Liver (tissue), 3 donors: ENCODE measurements around the gene RGS7.
"Not testable (repeated sequence)": the region's sequence is repeated elsewhere in the genome, so short reads cannot be mapped to it uniquely, and the experiment has no call there.

Source experiments
- GABPA ChIP-seq, 2 donors: IDR thresholded peaks in 1 of 2; conservative IDR thresholded peaks in 1 of 2; 2 replicates each; pipeline ENCODE4 v1.6.1; 2016; ENCODE audit warnings: antibody characterized with exemption in 2 of 2, mild to moderate bottlenecking in 1 of 2, moderate library complexity in 1 of 2
- YY1 ChIP-seq: IDR thresholded peaks from 2 replicates; pipeline ENCODE4 v1.6.1; 2016; ENCODE audit warnings: antibody characterized with exemption, mild to moderate bottlenecking
- TF ChIP-seq, protein P1 (sequence below): fragments of 150-350 bp; IDR thresholded peaks from 2 replicates; pipeline ENCODE4 v1.5.1; 2017; ENCODE audit warnings: improper control_type of control experiment, low read depth, low read length; ENCODE audit not compliant: missing input control
- donor health status: healthy.
- donor health status: healthy.

GRCh38 chr1:240972059-240972458, 384.9 kb downstream of the RGS7 start:
- TF ChIP-seq, protein P1, sequence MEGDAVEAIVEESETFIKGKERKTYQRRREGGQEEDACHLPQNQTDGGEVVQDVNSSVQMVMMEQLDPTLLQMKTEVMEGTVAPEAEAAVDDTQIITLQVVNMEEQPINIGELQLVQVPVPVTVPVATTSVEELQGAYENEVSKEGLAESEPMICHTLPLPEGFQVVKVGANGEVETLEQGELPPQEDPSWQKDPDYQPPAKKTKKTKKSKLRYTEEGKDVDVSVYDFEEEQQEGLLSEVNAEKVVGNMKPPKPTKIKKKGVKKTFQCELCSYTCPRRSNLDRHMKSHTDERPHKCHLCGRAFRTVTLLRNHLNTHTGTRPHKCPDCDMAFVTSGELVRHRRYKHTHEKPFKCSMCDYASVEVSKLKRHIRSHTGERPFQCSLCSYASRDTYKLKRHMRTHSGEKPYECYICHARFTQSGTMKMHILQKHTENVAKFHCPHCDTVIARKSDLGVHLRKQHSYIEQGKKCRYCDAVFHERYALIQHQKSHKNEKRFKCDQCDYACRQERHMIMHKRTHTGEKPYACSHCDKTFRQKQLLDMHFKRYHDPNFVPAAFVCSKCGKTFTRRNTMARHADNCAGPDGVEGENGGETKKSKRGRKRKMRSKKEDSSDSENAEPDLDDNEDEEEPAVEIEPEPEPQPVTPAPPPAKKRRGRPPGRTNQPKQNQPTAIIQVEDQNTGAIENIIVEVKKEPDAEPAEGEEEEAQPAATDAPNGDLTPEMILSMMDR = not testable (repeated sequence)
- not testable (repeated sequence) for TF ChIP-seq YY1; GABPA (IDR thresholded peaks at IDR 0.05 in 1 of 2, conservative IDR thresholded peaks at IDR 0.05 in 1 of 2)
